Measurements from ENCODE around the gene ANHX.

- no peak for TF ChIP-seq EZH2 (IDR thresholded peaks at IDR 0.05; ENCODE audit: low read length, missing control alignments)
- no peak for TF ChIP-seq CTCF (conservative IDR thresholded peaks at IDR 0.05 in 1 of 2, IDR thresholded peaks at IDR 0.05 in 1 of 2; ENCODE audit: low read depth in 1 of 2, low read length in 2 of 2)
Observed at GRCh38 chr12:133236556-133236955, 879 bp upstream of the ANHX start.

Data from fibroblast of lung (primary cell).